Measurements from ENCODE around the gene NKD1.

NKD1 gene

DNA sequence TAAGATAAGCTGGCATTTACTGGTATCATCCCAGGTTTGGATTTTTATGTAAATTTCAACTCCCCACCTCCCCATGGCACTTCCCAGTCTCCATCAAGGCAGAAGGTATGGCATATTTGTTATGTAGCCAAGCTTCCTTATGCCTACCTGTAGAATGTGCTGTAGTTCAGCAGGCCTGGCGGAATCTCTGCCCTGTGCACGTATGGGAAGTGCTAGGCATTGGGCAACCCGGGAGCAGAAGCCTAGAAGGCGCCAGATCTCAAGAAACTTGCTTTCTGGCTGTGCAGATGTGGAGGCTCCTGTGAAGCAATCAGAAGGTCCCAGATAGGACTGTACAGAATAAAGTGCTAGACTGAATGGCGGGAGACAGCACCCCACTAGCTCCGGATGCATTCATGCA lies 68.2 kb downstream of the NKD1 start:
- DNase-seq: no peak

DNA sequence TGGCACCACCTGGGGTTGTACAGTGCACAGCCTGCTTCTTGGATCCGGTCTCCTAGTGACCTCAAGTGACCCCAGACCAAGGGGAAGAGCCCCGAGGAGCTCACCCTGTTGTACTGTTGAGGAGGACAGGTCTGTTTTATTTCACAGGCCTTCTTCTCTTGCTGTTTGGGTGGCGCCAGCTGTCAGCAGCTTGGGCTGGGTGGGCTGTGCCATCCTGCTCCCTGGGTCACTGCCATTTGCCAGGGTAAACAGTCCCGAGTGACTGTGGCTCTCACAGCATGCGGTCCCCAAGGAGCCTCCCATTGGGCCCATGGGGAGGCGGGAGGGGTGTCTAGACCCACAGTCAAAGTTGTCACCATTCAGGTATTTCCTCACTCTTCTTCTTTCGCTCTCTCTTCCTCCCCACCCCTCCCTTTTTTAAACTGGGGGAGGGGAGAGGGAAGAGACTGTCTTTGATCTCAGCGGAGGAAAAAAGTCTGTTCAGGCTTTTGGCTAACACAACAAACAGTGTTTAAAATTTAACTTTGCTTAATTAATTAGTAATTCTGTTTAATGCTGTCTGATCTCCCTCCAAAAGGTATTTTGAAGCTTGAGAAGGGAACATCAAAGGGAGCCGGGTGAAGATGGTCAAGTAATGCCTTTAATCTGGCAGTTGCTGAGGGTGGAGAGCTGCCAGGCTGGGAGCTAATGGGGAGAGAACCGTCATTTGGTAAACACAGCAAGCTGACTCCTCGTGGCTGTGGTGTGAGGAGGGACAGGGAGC lies 68.9 kb downstream of the NKD1 start:
- no peak for DNase-seq

DNA sequence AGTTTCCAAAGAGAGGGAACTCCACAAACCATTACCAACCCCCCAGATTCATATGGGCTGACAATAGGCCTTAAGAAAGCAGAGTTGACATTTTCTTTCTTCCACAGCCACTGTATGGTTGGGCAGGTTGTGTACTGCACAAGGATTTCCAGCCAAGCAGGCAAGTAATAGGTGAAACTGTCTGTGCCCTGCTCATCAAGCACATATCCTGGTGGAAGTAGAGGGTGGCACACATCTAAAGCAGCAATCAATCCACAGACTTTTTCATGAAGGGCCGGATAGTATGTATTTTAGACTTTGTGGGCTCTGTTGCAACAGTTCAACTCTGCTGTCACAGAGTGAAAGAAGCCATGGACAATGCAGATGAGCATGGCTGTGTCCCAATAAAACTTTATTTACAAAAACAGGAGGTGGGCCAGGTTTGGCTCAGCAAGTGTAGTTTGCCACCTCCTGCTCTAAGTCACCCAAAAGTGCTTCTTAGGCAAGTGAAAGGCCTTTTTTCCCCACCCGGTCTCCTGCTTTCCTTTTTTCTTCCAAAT lies 69.5 kb downstream of the NKD1 start:
- no peak for DNase-seq

DNA sequence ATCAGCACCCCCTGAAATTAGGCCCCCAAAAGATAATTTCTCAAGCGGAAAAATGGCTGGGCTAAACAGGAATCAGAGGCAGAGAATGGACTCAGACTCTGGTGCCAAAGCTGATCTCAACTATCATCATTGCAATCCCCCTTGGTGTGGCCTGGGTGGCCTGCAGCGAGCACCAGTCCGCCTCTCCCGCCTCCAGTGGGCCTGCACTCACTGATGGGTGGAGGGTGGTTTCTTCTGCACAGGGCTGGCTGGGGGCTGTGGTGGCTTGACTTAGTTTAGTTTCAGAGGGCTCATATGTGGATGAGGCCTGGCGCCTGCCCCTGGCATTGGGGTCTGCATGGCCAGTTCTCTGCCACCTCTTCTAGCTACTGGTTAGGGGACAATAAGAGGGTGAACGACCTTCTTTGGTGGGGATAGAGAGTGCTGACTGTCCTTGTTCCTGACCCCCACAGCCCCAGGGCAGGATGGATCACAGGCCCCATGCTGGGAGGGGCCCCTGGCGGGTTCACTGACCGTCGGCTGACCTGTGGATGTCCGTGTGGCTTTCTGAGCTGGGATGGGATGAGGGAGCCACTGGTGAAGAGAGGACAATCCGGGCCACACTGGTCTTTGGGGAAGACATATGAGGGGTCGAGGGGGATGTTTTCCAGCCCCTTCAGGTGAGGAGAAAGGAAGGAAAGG lies 70.2 kb downstream of the NKD1 start:
- DNase-seq: no peak

DNA sequence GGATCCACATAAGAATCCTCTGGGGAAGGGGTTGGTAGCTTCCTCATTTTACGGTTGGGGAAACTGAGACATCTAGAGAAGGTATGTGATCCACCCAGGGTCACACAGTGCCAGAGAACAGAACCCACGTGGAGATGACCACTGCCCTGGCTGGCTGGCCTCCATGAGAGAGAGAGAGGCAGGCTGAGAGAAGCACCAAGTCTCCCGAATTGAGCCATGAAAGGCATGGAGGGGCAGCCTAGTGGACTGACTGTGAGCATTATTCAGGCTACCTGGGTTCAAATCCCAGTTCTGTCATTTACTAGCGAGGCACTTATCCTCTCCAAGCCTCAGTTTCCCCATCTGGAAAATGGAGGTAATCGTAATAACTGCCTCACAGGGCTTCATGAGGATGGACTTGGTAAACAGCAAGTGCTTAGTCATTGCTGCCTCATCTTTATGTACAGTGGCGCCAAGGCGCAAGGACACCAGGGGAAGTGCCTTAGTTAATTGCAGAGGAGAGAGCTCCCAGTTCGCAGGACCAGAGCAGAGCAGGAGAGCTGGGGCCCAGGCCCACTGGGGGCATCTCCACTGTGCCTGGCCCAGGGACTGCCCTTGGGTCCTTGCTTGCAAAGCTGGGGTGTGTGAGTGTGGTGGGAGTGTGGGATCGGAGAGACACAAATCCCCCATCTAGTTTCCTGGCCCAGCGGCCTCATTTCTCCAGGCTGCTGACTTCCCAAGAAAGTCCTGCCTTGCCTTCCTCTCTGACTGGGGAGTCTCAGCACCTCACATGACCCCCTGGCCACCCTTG lies 71.7 kb downstream of the NKD1 start:
- DNase-seq: no peak

DNA sequence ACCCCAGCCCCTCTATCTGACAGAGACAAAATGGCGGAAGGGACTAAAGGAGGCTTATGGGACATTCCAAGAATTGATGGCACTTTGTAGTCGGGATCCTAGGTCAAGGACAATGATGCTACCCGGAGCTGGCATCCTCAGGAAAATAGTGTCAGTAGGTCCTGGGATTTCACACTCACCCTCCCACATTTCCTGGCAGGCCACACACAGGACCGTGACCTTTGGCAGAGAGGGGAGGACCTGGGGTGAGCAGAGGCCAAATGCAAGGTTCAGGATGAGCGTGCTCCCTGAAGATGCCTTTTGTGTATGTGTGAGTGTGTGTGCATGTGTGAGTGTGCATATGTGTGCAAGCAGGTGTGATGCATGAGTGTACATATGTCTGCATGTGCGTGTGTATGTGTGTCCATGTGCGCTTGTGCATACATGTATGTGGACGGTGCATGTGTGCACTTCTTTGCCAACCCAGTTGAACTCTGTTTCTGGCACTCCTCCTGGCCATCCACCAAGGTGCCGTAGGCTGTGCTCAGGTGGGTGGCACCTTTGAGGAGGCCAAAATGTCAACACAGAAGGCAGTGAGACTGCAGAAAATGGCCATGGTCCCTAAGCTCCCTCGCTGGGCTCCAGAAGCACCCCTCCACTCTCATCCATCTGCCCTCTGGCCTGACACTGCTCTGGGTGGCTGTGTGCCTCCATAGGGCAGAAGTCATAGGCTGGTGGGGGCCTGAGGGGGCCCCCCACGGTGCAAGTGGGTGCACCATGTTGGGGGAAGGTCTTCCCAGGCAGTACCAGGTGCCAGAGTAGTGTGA lies 72.7 kb downstream of the NKD1 start:
- no peak for DNase-seq

DNA sequence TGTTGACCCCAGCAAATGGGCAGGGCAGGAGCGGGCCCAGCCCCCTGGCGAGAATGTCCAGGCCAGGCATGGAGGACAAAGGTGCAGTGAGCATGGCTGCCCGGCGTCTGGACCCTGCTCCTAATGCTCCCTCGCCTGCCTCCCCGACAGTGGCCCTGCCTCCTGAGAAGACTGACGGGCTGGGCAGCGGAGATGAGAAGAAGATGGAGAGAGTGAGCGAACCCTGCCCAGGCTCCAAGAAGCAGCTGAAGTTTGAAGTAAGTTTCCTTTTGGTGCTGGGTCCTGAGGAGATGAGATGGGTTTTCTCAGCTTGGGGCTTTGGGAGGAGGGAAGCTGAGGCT lies 73.2 kb downstream of the NKD1 start:
- no peak for DNase-seq

DNA sequence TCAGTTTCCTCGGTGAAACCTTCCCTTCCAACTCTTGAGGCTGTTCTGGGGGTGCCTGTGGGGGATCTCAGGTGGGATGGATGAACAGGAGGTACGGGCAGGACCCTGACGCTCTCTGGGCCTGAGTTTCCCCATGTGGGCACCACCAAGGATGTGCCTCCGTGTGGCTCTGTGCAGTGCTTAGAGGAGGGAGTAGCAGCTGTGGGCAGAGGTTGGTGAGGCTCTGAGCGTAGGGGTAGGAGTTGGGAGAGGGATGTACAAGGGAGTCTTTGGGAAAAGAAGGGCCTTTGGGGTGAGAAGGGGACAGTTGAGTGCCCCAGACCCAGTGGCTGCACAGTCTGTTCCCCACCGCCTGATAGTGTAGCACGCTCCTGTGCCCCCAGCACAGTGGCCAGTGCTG lies 73.8 kb downstream of the NKD1 start:
- no peak for DNase-seq

DNA sequence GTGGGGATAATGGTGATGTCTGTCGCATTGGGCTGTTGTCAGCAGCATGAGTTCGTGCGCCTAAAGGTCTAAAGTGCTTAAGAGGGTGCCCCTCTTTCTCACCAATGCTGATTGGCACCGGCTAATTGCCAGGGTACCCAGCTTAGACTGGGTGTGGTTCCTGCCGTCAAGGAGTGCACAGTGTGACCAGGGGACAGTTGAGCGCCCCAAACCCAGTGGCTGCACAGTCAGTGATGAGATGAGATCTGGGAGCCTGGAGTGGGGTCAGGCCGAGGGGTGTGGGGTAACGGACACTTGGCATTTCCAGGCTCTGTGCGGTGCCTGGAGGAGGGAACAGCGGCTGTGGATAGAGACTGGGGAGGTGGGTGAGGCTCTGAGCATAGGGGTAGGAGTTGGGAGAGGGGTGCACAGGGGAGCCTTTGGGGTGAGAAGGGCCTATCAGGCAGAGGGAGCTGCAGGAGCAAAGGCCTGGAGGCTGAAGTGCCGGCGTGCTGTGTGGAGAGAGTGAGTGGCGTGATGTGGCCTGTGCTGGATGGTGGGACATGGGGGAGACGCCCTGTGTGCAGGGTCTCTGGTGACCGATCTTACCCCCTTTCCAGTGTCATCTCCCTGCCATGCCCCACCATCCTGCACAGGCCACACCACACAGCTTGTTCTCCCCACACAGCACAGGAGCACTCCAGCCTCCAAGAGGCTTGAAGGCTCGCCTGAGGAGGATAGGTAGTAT lies 74.6 kb downstream of the NKD1 start:
- DNase-seq: no peak

DNA sequence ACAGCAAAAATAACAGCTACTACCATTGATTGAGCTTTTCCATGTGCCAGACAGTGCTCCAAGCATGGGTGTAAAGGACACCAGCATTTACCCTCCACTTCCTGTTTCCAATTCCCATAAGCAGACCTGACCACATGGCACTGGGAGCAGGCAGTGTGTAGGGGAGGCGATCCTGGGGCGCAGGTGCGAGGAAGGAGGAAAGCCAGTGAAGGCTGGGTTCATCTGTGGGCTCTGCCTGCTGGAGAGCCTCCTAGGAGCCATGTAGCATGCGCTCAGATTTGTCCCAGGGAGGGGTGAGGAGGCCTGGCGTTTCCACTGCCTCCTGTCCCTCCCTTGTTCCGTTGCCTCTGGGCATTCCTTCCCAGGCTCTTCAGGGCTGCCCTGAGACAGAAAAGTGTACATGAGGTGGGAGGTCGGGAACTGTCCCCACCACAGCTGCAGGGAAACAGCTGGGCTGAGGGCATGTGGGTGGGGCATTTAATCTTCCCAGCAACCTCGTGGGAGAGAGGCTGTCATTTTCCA lies 76.3 kb downstream of the NKD1 start:
- no peak for DNase-seq

DNA sequence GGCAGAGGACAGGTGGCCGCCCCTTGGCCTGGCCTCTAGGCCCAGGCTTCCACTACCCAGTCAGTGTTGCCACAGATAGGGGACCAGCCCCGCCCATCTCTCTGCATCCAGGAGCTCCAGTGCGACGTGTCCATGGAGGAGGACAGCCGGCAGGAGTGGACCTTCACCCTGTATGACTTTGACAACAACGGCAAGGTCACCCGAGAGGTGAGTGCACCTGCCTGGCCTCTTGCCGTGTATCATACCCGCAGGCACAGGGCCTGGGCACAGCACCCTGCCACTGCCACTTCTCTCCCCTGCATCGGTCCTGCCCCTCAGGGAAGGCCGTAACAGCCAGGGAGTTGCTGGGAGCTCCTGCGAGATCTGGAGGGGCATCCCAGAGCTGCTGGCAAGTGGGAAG lies 77.2 kb downstream of the NKD1 start:
- no peak for DNase-seq

DNA sequence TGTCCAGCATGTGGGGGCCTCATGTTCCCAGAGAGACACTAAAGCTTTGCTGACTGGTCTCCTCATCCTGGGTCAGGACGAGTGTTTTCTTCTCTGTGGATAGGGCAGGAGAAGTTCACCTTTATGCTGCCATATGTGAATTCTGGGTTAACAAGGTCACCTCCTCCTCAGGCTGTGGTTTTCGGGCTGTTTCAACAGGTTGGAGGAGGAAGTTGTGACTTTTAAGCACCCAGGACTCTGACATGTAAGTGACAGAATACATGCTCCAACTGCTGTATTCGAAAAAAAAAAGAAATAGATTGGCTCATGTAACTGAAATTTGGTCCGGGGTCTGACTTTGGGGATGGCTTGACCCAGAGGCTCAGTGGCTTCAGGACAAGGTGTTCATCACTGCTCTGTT lies 78.7 kb downstream of the NKD1 start:
- no peak for DNase-seq

DNA sequence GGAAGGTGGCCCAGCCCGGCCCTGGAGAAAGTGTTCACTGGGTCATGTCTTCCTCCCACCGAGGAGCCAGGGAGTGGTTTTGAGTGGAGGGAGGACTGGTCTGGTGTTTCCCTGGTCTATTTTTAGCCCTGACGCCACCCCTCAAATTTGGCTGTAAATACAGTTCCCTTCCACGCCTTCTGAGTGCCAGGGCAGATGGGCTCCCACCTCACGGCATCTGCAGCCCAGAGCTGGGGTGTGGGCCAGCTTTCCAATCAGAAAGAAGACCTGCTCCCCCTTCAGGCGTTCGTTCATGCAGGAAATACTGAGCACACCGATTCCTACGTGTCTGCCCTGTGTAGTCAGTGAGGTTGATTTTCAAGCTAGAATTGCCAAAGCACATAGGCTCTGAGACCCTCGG lies 79.2 kb downstream of the NKD1 start:
- DNase-seq: no peak

DNA sequence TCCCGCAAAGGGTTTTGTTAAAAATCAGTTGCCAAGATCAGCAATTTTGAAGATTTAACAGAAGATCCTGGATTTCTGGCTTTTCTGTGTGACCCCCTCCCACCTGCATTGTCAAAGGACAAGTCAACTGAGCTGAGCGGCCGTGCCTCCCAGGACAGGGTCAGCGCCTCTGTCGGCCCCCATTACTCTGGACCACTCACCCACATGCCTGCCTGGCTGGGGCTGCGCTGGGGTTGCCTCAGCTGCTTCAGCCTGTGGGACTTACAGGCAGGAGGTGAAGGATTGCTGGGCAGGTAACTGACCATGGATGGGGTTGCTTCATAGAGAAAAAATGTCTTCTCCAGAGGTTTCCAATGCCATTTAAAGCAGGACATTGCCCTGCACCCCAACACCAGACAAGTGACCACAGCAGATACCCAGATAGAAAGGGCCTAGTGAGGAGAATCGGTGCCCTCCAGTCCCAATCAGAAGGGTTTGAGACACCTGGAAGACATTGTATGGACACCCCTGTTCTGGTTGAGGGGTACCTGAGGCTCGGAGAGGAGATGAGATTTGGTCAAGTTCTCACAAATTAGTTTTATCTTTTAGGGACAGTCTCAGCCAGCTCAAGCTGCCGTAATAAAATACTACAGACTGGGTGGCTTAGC lies 80.1 kb downstream of the NKD1 start:
- DNase-seq: no peak

DNA sequence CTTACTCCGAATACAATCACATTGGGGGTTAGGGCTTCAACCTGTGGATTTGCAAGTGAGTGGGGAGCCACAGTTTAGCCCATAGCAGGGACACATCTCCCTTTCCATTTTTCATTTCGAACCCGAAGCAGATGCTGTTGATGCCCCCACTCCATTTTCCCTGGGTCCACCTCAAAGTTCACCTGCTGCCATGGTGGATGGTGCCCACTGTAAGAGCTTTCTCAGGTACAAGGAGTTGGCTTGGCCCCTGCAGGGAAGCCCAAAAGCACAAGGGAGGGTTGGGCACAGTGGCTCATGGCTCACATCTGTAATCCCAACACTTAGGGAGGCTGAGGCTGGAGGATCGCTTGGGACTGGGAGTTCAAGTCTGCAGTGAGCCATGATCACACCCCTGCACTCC lies 81.1 kb downstream of the NKD1 start:
- DNase-seq: no peak

DNA sequence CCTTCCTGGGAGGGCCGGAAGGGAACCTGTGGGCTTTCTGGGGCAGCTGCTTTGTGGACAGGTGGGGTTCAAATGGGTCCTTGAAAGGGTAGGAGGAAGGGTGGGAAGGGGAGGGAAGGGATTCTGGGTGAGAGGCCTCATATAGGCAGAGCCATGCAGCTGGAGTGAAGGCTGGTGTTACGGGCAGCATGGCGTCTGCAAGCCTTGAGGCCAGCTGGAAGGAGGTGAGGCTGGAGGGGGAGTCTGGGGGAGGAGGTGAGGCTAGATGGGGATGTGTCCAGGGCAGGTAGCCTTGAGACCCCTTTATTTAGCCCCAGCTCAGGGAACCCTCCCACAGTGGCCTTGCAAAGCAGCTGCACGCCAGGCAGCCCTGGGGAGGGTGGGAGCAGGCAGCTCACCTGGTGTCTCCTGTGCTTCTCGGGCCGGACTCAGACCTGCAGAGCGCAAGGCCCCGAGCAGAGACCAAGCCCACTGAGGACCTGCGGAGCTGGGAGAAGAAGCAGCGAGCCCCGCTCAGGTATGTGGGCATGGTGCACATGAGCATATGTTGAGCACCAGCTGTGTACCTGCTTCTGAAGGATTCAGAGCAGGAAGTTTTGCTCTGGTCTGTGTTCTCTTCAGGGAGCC lies 82.3 kb downstream of the NKD1 start:
- no peak for DNase-seq

DNA sequence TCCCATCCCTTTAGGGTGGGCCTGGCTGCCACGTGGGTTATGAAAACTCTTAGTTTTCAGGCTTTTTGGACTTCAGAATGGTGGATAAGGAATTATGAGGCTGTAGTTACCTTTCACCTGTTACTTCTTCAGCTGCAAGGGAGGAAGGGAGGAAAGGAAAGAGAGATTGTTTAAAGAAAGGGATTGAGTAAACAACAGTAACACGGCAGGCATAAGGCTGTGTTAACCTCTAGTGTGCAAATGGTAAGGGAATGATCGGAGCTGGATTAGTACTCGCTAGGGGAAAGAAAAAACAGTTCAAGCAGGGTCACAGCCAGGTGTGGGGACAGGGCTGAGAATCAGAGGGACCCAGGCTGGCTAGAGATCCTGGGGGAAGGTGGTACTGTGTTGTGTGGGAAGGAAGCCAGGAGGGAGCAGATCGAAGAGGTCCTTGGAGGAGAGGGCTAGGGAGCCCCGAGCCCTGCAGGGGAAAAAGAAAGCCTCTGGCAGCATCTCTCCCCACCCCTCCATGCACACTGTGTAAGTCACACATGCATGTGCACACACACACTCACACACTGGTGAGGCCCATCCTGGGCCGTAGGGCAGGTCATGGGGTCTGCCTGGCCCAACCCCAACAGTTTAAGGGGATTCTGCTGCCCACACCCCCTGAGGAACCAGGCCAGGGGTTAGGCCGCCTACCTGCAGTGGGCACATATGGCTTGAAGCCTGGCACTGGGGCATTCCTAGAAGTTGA lies 83.2 kb downstream of the NKD1 start:
- DNase-seq: no peak

DNA sequence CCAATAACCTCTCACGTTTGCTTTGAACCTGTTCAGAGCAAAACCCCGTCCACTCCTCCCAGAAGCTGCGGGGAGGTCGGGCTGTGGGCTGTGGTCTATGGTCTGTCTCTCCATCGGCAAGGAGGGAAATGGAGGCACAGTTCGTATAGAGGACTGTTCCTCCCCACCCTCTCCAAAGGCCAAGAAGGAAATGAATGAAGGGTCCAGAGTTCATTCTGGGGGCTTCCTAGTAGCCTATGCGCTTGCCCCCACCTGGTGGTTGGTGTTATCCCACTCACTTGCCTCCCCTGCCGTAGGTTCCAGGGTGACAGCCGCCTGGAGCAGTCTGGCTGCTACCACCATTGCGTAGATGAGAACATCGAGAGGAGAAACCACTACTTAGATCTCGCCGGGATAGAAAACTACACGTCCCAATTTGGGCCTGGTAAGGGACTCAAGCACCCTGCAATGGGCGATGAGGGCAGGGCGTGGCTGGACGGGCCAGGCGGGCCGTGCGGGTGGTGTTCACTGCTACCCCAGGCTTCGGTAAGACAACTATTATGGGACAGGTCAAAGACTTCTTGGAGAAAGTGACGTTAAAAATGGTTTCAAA lies 83.9 kb downstream of the NKD1 start:
- no peak for DNase-seq

DNA sequence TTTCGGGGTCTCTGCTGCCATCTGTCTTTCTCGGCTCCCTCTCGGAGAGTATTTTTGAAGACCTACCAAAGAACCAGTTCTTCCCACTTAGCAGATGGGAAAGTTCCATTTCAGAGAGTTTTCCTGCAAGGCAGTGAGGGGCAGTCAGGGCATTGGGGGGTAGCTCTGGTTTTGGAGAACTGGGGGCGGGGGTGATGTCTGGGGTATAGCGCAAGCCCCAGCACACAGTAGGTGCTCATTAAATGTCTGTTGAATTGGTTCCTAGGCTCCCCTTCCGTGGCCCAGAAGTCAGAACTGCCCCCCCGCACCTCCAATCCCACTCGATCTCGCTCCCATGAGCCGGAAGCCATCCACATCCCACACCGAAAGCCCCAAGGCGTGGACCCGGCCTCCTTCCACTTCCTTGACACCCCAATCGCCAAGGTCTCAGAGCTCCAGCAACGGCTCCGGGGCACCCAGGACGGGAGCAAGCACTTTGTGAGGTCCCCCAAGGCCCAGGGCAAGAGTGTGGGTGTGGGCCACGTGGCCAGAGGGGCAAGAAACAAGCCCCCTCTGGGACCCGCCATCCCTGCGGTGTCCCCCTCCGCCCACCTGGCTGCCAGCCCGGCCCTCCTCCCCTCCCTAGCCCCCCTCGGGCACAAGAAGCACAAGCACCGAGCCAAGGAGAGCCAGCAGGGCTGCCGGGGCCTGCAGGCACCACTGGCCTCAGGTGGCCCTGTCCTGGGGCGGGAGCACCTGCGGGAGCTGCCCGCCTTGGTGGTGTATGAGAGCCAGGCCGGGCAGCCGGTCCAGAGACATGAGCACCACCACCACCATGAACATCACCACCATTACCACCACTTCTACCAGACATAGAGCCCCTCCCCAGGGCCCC lies 85.0 kb downstream of the NKD1 start:
- no peak for DNase-seq
